Neural crest cell (in vitro differentiated cells): ENCODE data around the gene BLOC1S1. TPM values are rescaled to one million over a fixed set of nuclear protein-coding genes. Genes with fewer than 3 reads are reported as not detected.

Experiments
- DNase-seq: peaks from one replicate; pipeline ENCODE4 v3.0.0; 2021; ENCODE audit warnings: low read depth, mixed read lengths, low spot score
- H3K27ac Mint-ChIP-seq: one replicate; pipeline ENCODE4 v1.8.0; 2021; ENCODE audit warnings: mild to moderate bottlenecking, mixed read lengths; ENCODE audit not compliant: unreplicated experiment
- H3K27me3 Mint-ChIP-seq: 2 replicates; pipeline ENCODE4 v1.8.0; 2021; ENCODE audit warnings: low read depth, mild to moderate bottlenecking, mixed read lengths
- H3K36me3 Mint-ChIP-seq: 2 replicates; pipeline ENCODE4 v1.8.0; 2021; ENCODE audit warnings: low read depth, mild to moderate bottlenecking, mixed read lengths
- H3K4me1 Mint-ChIP-seq: 2 replicates; pipeline ENCODE4 v1.8.0; 2021; ENCODE audit warnings: mixed read lengths
- H3K4me3 Mint-ChIP-seq: one replicate; pipeline ENCODE4 v1.8.0; 2021; ENCODE audit warnings: mild to moderate bottlenecking, mixed read lengths
- H3K9me3 Mint-ChIP-seq: 2 replicates; pipeline ENCODE4 v1.8.0; 2021; ENCODE audit warnings: mixed read lengths
- total RNA-seq: library from RNA; stranded (reverse); gene quantifications from 2 replicates; pipeline ENCODE4 v1.2.1, GENCODE V29; 2021
- TF ChIP-seq, protein P1 (sequence below): fragments of 200-600 bp; sonication (generic); conservative IDR thresholded peaks from 2 replicates; pipeline ENCODE4 v1.5.0; 2021; ENCODE audit warnings: antibody characterized with exemption, mild to moderate bottlenecking

Gene BLOC1S1
- total RNA-seq, 1 donor from 2014 or later = 111 TPM

DNA sequence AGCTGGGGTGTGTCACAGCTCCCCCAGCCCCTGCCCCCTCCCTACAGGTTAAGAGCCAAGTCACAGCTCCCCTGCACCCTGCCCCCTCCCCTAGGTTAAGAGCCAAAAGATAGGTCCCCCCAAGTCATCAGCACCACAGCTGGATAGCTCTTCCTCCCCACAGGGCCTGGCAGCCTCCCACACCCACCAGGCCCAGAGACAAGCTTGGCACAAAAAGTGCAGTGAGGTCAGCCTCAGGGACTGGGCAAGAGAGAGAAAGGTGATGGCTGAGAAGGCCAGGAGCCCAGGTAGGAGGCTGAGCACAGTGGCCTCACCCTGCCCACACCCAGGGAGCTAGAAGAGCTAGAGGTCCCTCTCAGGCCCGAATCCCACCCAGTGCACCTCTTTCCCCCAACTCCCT is 16.9 kb upstream of the BLOC1S1 start:
- TF ChIP-seq, protein P1, sequence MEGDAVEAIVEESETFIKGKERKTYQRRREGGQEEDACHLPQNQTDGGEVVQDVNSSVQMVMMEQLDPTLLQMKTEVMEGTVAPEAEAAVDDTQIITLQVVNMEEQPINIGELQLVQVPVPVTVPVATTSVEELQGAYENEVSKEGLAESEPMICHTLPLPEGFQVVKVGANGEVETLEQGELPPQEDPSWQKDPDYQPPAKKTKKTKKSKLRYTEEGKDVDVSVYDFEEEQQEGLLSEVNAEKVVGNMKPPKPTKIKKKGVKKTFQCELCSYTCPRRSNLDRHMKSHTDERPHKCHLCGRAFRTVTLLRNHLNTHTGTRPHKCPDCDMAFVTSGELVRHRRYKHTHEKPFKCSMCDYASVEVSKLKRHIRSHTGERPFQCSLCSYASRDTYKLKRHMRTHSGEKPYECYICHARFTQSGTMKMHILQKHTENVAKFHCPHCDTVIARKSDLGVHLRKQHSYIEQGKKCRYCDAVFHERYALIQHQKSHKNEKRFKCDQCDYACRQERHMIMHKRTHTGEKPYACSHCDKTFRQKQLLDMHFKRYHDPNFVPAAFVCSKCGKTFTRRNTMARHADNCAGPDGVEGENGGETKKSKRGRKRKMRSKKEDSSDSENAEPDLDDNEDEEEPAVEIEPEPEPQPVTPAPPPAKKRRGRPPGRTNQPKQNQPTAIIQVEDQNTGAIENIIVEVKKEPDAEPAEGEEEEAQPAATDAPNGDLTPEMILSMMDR = no peak
- H3K9me3 Mint-ChIP-seq = no peaks in the 10 kb centered on the region
- H3K36me3 Mint-ChIP-seq = no peaks in the 10 kb centered on the region
- peaks cover 4% of the 10 kb centered on the region for H3K4me1 Mint-ChIP-seq
- no peak overlapping the region for H3K27ac Mint-ChIP-seq
- no peak for DNase-seq
- no peak overlapping the region for H3K4me3 Mint-ChIP-seq
- no peaks in the 10 kb centered on the region for H3K27me3 Mint-ChIP-seq

- DNase-seq = no peak
- Mint-ChIP-seq H3K27me3 (no peaks in the 10 kb centered on the region), H3K4me3 (no peak overlapping the region), H3K4me1 (peaks cover 6% of the 10 kb centered on the region), H3K27ac (no peak overlapping the region), H3K9me3 (no peaks in the 10 kb centered on the region), H3K36me3 (no peaks in the 10 kb centered on the region)
- TF ChIP-seq, protein P1 = no peak
These were observed 16.3 kb upstream of the BLOC1S1 start for GRCh38 chr12:55699471-55700055.

GRCh38 chr12:55700255-55701018 is 15.4 kb upstream of the BLOC1S1 start:
- H3K4me3 Mint-ChIP-seq = no peak overlapping the region

DNA sequence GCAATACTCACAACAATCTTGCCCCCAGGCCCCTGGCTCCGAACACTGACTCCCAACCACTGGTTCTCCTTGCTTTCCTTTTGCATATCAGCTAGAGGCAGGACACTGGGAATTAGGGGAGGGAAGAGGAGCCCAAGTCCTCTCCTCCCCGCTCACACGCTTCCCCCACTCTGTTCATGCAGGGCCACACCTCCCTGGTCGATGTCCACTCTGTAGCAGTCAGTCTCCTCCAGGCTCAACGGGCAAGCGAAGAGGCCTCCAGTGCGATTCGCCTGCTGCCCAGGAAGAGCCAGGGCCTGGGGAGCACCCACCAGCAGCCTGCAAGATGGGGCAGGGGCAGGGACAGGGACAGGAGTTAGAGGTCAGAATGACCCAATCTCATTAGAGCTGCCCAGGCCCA is 13.0 kb upstream of the BLOC1S1 start:
- Mint-ChIP-seq H3K36me3 (no peaks in the 10 kb centered on the region), H3K4me1 (peaks cover 34% of the 10 kb centered on the region), H3K27ac (no peak overlapping the region), H3K27me3 (peaks cover 15% of the 10 kb centered on the region), H3K4me3 (peak overlapping the region; percentile 49), H3K9me3 (no peaks in the 10 kb centered on the region)
- TF ChIP-seq, protein P1 = no peak
- no peak for DNase-seq

More at GRCh38 chr12:55700255-55701018, 15.4 kb upstream of the BLOC1S1 start:
- no peaks in the 10 kb centered on the region for H3K9me3 Mint-ChIP-seq
- H3K27ac Mint-ChIP-seq = no peak overlapping the region
- H3K27me3 Mint-ChIP-seq = no peaks in the 10 kb centered on the region
- H3K36me3 Mint-ChIP-seq = no peaks in the 10 kb centered on the region
- TF ChIP-seq, protein P1 = no peak
- DNase-seq = no peak
- H3K4me1 Mint-ChIP-seq = peaks cover 14% of the 10 kb centered on the region

- Mint-ChIP-seq H3K9me3 (no peaks in the 10 kb centered on the region), H3K27me3 (peaks cover 19% of the 10 kb centered on the region)
These were observed 12.6 kb upstream of the BLOC1S1 start for GRCh38 chr12:55703288-55703687.

More at GRCh38 chr12:55703288-55703687, 12.6 kb upstream of the BLOC1S1 start:
- TF ChIP-seq, protein P1 = no peak
- peak overlapping the region; percentile 49 for H3K4me3 Mint-ChIP-seq
- H3K27ac Mint-ChIP-seq = no peak overlapping the region
- no peak for DNase-seq
- peaks cover 38% of the 10 kb centered on the region for H3K4me1 Mint-ChIP-seq
- no peaks in the 10 kb centered on the region for H3K36me3 Mint-ChIP-seq
